ENCODE results near the gene IFT22.
"Not testable (repeated sequence)": the region's sequence is repeated elsewhere in the genome, so short reads cannot be mapped to it uniquely, and the experiment has no call there.

IFT22 gene

DNA sequence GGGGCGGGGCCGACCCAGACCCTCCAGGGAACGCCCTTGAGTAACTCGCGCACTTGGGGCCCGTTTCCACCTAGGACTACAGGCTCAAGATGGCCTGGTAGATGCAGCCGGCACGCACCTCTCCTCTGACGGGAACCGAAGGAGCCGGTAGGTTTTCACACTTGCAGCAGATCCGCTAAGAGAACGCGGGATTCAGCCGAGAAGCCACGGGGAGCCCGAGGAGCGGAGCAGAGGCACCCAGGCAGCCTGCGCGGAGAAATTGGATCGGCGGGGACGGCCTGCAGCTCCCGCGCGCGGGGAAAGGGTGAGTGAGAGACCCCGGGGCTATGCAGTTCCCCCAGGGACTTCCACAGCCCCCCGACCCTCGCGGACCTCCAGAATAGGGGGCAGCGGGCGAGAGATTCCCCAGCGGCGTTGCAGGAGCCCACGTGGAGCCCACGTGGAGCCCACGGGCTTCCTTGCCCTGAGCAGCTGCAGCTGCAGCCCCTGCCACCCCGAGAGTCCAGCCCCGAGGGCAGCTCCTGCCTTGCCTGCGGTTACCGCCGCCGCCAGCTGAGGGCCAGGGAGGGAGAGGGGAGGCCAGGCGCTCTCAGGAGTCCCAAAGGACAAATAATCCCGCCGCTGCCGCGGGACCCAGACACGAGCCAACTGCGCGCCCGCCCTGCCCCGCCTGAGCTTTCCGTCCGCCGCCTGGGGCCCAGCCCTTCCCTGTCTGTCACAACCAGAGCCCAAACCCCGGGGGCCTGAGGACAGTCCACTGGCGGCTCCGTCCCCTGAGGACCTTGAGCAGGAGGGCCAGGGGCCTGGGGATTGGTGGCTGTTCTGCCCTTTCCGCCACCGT is 13.1 kb downstream of the IFT22 start:
- peak; percentile 92 for DNase-seq (ENCODE audit: low spot score)

DNA sequence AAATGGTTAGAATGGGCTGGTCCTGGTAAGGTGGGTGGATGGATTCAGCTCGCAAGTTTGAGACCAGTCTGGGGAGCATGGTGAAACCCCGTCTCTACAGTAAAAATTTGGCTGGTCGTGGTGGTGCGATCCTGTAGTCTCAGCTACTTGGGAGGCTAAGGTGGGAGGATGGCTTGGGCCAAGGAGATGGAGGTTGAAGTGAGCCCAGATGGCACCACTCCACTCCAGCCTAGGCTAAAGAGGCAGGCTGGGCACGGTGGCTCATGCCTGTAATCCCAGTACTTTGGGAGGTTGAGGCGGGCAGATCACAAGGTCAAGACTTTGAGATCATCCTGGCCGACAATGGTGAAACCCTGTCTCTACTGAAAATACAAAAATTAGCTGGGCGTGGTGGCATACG is 15.3 kb downstream of the IFT22 start:
- no peak for DNase-seq (ENCODE audit: low spot score)

DNA sequence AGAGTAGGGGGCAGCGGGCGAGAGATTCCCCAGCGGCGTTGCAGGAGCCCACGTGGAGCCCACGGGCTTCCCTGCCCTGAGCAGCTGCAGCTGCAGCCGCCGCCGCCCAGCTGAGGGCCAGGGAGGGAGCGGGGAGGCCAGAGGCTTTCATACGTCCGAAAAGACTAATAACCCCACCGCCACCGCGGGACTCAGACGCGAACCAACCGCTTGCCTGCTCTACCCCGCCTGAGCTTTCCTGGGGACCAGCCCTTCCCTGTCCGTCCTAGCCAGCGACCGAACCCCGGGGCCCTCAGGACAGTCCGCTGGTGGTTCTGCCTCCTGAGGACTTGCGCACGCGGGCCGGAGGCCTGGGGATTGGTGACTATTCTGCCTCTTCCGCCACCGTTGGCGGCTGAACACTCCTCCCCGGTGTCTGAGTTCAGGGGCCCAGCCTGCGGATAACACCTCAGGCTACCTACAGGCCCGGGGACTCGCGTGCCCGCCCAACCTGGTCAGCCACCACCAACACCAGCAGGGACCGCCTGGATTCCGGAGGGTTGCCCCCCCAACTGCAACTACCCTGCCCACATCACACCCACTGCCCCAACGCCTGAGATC is 18.4 kb downstream of the IFT22 start:
- no peak for DNase-seq (ENCODE audit: low spot score)

DNA sequence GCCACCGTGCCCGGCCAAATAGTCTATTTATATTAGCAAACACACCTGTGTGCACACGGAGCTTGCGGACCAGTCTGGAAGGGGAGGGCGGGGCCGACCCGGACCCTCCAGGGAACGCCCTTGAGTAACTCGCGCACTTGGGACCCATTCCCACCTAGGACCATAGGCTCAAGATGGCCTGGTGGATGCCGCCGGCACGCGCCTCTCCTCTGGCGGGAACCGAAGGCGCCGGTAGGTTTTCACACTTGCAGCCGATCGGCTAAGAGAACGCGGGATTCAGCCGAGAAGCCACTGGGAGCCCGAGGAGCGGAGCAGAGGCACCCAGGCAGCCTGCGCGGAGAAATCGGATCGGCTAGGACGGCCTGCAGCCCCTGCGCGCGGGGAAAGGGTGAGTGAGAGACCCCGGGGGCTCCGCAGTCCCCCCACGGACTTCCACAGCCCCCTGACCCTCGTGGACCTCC is 18.9 kb downstream of the IFT22 start:
- DNase-seq (ENCODE audit: low spot score), result no peak

DNA sequence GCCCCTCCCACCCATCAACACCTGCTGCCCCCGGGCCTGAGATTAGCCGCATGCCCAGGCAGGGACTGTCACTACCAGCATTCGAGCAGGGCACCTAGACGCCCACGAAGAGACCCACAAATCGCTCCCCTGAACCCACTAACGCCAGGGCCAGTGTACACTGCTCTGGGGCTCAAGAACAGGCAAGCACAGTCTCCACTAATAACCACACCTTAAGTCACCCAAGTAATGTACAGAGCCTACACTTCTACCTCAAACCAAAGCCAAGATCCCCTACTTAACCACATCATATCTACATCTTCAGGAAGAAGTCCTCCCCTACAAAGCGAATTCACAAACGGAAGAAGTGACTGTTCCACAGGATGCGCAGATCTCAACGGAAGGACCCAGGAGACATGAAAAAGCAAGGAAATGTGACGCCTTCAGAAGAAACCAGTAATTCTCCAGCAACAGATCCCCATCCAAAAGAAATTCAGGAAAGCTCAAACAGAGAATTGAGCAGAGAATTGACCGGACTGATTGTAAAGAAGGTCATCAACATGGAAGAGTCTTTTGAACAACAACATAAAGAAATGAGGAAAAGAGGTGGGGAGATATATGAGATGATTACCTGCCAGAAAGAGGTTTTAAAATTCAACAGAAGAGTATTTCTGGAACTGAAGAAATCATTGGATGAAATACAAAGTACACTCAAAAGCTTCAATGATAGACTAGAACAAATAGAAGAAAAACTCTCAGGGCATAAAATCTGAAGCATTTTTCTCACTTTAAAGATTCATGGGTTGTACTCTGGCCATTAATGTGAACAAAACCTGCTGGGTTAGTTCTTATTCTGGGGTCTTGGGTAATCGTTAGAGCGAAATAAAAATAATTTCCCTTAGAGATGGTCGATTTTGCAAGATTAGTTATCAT is 20.9 kb downstream of the IFT22 start:
- no peak for DNase-seq (ENCODE audit: low spot score)

DNA sequence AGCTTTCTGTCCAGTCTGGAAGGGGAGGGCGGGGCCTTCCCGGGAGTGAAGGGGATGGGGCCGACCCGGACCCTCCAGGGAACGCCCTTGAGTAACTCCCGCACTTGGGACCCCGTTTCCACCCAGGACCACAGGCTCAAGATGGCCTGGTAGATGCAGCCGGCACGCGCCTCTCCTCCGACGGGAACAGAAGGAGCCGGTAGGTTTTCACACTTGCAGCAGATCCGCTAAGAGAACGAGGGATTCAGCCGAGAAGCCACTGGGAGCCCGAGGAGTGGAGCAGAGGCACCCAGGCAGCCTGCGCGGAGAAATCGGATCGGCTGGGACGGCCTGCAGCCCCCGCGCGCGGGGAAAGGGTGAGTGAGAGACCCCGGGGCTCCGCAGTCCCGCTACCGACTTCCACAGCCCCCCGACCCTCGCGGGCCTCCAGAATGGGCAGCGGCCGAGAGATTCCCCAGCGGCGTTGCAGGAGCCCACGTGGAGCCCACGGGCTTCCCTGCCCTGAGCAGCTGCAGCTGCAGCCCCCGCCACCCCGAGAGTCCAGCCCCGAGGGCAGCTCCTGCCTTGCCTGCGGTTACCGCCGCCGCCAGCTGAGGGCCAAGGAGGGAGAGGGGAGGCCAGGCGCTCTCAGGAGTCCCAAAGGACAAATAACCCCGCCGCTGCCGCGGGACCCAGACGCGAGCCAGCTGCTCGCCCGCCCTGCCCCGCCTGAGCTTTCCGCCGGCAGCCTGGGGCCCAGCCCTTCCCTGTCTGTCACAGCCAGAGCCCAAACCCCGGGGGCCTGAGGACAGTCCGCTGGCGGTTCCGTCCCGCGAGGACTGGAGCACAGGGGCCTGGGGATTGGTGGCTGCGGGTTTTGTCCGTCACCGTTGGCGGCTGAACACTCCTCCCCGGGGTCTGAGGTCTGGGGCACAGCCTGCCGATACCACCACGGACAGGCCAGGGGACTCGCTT is 21.8 kb downstream of the IFT22 start:
- DNase-seq (ENCODE audit: low spot score), result no peak

DNA sequence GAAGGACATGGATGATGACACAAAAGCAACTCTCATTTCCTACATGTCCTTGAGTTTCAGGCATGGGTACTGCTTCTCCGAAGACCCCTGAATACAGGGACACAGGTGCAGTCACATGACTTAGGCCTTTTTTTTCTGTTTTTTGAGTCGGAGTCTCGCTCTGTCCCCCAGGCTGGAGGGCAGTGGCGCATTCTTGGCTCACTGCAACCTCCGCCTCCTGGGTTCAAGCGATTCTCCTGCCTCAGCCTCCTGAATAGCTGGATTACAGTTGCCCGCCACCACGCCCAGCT is 26.8 kb downstream of the IFT22 start:
- no peak for DNase-seq (ENCODE audit: low spot score)

DNA sequence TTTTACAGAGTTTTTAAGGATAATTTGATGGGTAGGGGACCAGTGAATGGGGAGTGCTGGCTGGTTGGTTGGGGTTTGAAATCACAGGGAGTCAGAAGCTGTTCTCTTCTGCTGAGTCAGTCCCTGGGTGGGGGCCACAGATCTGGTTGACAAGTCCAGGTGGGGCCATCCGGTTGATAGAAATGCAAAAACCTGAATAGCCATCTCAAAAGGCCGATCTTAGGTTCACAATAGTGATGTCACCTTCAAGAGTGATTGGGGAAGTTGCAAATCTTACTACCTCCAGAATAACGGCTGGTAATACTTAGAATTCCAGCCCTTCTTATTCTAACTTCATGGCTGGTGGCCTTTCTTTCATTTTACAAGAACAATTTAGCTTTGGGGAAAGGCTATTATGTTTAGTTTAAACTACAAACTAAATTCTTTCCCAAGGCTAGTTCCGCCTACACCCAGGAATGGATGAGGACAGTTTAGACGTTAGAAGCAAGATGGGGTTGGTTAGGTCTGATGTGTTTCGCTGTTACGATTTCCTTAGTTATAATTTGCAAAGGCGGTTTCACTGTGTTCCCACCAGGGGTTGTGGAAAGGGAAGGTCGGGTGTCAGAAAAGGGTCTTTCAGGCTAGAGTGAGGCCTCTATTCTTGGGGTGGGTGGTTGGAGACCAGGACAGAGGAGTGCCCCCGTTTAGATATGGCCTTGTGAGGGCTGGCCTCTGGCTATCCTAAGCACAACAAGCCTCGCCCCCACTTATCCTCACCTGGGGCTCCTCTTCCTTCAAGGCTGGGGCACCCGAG is 27.4 kb downstream of the IFT22 start:
- no peak for DNase-seq (ENCODE audit: low spot score)

DNA sequence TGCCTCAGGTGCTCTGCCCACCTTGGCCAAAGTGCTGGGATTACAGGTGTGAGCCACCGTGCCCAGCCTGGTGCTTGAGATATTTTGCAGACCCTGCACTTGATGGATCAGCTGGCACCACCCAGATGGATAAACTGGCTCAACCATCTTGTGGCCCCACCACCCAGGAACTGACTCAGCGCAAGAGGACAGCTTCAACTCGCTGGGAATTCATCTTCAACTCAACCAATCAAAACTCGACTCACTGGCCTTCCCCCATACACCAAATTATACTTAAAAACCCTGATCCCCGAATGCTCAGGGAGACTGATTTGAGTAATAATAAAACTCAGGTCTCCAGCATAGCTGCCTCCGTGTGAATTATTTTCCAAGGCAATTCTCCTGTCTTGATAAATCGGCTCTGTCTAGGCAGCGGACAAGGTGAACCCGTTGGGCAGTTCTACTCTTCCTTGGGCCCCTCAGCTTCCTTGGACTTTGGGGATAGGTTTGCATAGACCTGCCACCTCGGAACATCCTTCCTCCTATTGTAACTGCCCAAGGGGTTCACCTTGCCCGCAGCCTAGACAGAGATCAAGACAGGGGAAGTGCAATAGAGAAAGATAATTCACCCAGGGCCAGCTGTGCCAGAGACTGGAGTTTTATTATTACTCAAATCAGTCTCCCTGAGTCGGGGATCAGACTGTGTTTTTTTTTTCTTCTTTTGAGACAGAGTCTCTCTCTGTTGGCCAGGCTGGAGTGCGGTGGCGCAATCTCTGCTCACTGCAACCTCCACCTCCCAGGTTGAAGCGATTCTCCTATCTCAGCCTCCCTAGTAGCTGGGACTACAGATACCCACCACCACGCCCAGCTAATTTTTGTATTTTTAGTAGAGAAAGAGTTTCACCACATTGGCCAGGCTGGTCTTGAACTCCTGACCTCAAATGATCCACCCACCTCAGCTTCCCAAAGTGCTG is 28.3 kb downstream of the IFT22 start:
- DNase-seq (ENCODE audit: low spot score), result not testable (repeated sequence)

DNA sequence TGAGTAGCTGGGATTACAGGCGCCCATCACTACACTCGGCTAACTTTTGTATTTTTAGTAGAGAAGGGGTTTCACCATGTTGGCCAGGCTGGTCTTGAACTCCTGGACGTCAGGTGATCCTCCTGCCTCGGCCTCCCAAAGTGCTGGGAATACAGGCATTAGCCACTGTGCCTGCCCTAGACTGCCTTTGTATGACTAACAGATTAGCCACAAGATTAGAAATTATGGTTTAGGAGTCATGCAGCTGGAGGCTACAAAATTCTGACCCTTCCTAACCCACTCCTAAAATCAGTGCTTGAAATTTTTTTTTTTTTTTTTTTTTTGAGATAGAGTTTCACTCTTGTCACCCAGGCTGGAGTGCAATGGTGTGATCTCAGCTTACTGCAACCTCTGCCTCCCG is 29.0 kb downstream of the IFT22 start:
- DNase-seq (ENCODE audit: low spot score), result not testable (repeated sequence)

DNA sequence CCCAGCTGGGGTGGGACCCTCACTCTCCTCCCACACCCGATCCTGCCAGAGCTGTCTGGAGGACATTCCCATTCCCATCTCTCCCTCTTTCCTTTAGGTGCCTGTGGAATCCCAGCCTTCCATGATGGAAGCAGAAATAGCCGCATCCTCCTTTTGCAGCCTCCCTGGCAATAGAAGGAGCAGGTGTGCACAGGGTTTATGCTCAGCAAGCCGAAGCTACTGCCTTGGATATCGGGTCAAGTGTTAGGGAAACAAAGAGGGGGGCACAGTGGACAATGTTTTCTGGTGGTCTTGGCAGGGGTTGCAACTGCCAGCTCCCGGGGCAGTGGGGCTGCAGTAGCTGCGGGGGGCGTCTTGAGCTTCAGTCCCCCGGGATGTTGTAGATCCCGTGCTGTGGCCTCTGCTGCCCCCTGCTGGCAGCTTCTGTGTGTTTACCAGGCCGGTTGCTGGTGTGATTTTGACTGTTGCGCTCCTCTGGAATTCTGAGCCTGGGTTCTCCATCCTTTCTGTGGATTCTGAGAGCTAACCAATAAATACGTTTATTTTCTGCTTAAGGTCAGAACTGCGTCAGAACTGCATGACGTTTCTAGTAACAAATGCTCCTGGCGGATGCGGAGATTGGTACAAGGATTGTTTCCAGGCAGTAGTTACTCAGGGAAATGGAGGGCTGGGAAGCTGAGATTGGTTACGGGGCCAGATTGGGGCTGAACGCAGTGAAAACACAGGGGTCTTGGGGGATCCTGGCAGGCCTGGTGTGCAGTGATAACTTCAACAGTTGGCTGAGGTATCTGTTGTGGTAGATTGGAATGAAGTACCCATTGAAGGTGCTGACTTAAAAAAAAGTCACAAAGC is 31.2 kb downstream of the IFT22 start:
- peak; percentile 59 for DNase-seq (ENCODE audit: low spot score)

DNA sequence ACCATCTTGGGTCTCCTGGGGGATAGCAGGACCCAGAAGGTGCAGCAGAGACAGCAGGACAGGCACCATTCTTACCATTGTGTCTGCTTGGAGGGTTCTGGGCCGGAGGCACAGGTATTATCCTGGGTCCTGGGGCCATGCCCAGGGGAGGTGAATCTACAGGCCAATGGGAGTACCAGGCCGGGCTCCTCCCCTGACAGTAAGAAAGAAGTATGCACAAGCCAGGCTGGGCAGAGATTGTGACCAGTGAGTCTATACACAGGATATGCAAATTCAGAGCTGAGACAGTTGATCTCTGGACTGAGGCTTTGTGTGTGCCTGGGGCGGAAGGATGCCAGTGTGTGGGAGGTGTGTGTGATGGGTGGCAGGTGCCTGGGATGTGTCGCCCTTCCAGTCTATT is 31.9 kb downstream of the IFT22 start:
- not testable (repeated sequence) for DNase-seq (ENCODE audit: low spot score)

DNA sequence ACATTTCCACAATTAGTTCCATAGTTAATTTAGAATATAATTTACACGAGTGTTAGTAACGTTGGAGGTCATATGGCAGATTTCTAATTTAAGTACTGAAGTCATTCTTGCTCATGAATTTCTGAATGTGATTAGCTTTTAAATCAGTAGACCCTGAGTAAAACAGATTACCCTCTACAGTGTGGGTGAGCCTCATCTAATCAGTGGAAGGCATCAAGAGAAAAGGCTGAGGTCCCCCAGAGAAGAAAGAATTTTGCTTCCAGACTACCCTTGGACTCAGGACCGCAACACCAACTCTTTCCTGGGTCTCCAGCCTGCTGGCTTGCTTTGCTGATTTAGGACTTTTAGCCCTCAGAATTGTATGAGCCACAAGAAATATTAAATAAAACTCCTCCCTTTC is 33.2 kb downstream of the IFT22 start:
- no peak for DNase-seq (ENCODE audit: low spot score)

DNA sequence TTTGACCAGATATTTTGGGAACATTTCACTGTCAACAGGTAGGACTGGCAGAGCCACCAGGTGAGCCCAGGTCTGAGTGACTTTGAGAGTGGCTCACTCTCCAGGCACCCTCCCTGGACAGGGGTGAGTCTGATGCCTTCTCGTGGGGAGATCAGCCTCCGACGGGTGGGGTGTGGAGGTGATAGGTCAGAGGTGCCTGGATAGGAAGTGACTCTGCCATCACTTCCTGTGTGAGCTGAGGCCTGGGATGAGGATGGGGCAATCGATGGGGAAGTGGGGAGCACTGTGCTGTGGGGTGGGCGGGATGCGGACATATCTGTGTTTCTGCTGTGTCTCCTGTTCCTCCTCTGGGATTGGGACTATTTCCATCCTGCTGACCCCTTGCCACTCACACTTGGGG is 34.6 kb downstream of the IFT22 start:
- no peak for DNase-seq (ENCODE audit: low spot score)

DNA sequence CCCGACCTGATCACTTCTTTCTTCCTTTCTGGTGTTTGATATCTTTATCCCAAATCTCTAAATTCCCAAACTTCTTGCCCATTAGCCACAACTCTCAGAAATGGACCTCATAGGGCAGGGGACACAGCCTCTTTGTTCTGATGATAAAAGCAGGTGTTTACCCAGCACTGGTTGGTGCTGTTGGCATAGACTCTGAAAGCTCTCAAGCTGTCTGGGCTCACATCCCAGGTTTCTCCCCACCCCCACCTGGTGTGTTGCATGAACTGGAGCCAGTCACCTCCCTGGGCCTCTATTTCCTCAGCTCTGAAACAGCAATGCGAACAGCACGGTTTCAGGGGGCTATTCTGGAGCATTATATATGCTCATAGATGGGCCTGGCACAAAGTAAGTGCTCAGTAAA is 35.7 kb downstream of the IFT22 start:
- DNase-seq (ENCODE audit: low spot score), result not testable (repeated sequence)

DNA sequence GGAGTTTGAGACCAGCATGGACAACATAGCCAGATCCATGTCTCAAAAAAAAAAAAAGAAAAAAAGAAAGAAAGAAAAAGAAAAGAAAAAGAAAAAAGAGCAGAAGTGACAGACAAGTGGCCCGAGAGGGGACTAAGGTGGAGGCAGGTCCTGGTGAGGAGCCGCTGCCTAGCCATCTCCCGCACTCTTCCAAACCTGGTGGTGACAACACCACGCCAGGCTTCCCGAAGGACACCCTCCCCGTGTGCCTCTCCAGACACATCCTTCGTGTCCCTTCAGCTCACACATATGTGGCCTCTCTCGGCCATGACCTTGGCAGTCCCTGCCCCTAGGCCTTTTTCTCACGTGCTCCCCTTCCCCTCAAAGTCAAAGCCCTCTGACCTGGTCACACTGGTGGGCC is 36.4 kb downstream of the IFT22 start:
- no peak for DNase-seq (ENCODE audit: low spot score)

DNA sequence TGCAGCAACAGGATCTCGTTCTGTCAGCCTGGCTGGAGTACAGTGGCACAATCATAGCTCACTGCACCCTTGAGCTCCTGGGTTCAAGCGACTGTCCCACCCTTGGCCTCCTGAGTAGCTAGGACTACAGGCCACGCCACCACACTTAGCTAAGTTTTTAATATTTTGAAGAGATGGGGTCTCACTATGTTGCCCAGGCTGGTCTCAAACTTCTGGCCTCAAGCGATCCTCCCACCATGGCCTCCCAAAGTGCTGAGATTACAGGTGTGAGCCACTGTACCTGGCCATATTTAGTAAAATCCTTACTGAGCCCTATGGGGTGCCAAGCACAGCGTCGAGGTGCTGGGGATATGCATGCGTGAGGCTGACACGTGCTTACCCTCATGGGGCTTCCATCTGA is 40.7 kb downstream of the IFT22 start:
- DNase-seq (ENCODE audit: low spot score), result not testable (repeated sequence)

DNA sequence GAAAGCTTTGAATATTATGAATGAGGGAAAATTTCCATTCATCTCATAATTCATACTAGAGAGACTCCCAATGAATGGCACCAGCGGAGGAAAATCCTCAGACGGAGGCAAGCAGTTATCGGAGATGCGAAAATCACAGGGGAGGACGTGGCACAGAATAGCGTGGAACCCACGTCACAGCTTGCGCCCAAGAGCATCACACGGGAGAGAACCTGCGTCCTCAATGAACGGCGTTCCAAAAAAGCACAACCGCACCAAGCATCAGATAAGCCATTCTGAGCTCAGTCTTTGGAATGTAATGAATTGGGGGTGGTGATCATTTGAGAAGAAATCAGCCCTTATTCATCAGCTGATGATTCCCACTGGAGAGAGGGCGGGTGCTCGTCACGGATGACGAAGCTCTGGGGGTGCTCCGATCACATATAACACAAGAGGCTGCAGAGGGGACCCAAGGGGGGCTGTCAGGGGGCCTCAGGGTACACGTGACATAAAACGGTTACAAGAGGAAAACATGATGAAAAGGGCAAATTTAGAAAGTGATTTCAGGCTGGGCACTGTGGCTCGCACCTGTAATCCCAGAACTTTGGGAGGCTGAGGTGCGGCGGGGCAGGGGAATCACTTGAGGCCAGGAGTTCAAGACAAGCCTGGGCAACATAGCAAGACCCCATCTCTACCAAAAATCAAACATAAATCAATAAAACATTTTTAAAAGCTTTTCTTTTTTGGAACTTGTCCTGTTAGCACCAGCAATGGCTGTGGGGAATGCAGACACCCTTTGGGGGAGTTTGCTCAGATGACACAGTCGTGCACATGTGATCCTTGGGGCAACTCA is 42.9 kb downstream of the IFT22 start:
- no peak for DNase-seq (ENCODE audit: low spot score)
